ENCODE results near the gene NUFIP2.

Gene NUFIP2

GRCh38 chr17:29214215-29215146 lies 79.5 kb downstream of the NUFIP2 start:
- Histone ChIP-seq H3K9me2 (replicated peaks; ENCODE audit: control insufficient read depth, low read length) (no peaks in the 10 kb centered on the region), H4K20me1 (ENCODE audit: control insufficient read depth, insufficient read depth, low read depth, low read length) (no peaks in the 10 kb centered on the region), H3K9me3 (ENCODE audit: control insufficient read depth, insufficient read depth, low read length) (no peaks in the 10 kb centered on the region), H3K4me2 (ENCODE audit: low read length) (no peak overlapping the region), H3F3A (ENCODE audit: control insufficient read depth, insufficient read depth) (no peaks in the 10 kb centered on the region), H3K4me3 (ENCODE audit: low read length) (no peak overlapping the region), H3K36me3 (ENCODE audit: control insufficient read depth, low read length) (no peaks in the 10 kb centered on the region), H3K79me2 (ENCODE audit: control insufficient read depth, low read length) (no peaks in the 10 kb centered on the region), H3K27ac (ENCODE audit: low read depth, low read length) (no peak overlapping the region), H3K4me1 (ENCODE audit: control insufficient read depth, low read length) (peaks cover 11% of the 10 kb centered on the region), H3K27me3 (ENCODE audit: control insufficient read depth, low read length) (no peaks in the 10 kb centered on the region; the same call in none of the 2 replicates)
- TF ChIP-seq EZH2phosphoT487 (IDR thresholded peaks at IDR 0.05; ENCODE audit: borderline replicate concordance, low read length), result no peak
- no peak for TF ChIP-seq CTCF (IDR thresholded peaks at IDR 0.05; ENCODE audit: low read depth, low read length, poor library complexity, severe bottlenecking)

- Histone ChIP-seq H3F3A (ENCODE audit: control insufficient read depth, insufficient read depth) (no peaks in the 10 kb centered on the region), H3K9me3 (ENCODE audit: control insufficient read depth, insufficient read depth, low read length) (no peaks in the 10 kb centered on the region), H3K79me2 (ENCODE audit: control insufficient read depth, low read length) (no peaks in the 10 kb centered on the region), H3K4me3 (ENCODE audit: low read length) (no peak overlapping the region), H3K27me3 (ENCODE audit: control insufficient read depth, low read length) (no peaks in the 10 kb centered on the region; the same call in none of the 2 replicates), H4K20me1 (ENCODE audit: control insufficient read depth, insufficient read depth, low read depth, low read length) (no peaks in the 10 kb centered on the region), H3K4me2 (ENCODE audit: low read length) (no peak overlapping the region), H3K27ac (ENCODE audit: low read depth, low read length) (no peak overlapping the region), H3K36me3 (ENCODE audit: control insufficient read depth, low read length) (no peaks in the 10 kb centered on the region), H3K4me1 (ENCODE audit: control insufficient read depth, low read length) (peaks cover 6% of the 10 kb centered on the region; the same call in 1 of the 2 replicates), H3K9me2 (replicated peaks; ENCODE audit: control insufficient read depth, low read length) (no peaks in the 10 kb centered on the region)
- TF ChIP-seq CTCF (IDR thresholded peaks at IDR 0.05; ENCODE audit: low read depth, low read length, poor library complexity, severe bottlenecking) (no peak), EZH2phosphoT487 (IDR thresholded peaks at IDR 0.05; ENCODE audit: borderline replicate concordance, low read length) (no peak)
These were observed 81.2 kb downstream of the NUFIP2 start for GRCh38 chr17:29212681-29213121.

GRCh38 chr17:29212094-29212631 lies 81.8 kb downstream of the NUFIP2 start:
- Histone ChIP-seq H3K4me2 (ENCODE audit: low read length) (no peak overlapping the region), H3K79me2 (ENCODE audit: control insufficient read depth, low read length) (no peaks in the 10 kb centered on the region), H3K9me2 (replicated peaks; ENCODE audit: control insufficient read depth, low read length) (no peaks in the 10 kb centered on the region), H4K20me1 (ENCODE audit: control insufficient read depth, insufficient read depth, low read depth, low read length) (no peaks in the 10 kb centered on the region), H3K9me3 (ENCODE audit: control insufficient read depth, insufficient read depth, low read length) (no peaks in the 10 kb centered on the region), H3K4me3 (ENCODE audit: low read length) (no peak overlapping the region), H3K4me1 (ENCODE audit: control insufficient read depth, low read length) (peaks cover 6% of the 10 kb centered on the region; the same call in 1 of the 2 replicates), H3K36me3 (ENCODE audit: control insufficient read depth, low read length) (no peaks in the 10 kb centered on the region), H3K27me3 (ENCODE audit: control insufficient read depth, low read length) (no peaks in the 10 kb centered on the region; the same call in 1 of the 2 replicates), H3K27ac (ENCODE audit: low read depth, low read length) (no peak overlapping the region), H3F3A (ENCODE audit: control insufficient read depth, insufficient read depth) (no peaks in the 10 kb centered on the region)
- TF ChIP-seq CTCF (IDR thresholded peaks at IDR 0.05; ENCODE audit: low read depth, low read length, poor library complexity, severe bottlenecking), result no peak
